NCI-H1092 treated with DMSO at 0.1 percent for 48 hours (cell line): ENCODE results near the gene TMEM14B.
"Not testable (repeated sequence)": the region's sequence is repeated elsewhere in the genome, so short reads cannot be mapped to it uniquely, and the experiment has no call there.

Source experiments
- DNase-seq: peaks from one replicate; lab custom pipeline; 2025; lab: John Stamatoyannopoulos, UW

TMEM14B gene

DNA sequence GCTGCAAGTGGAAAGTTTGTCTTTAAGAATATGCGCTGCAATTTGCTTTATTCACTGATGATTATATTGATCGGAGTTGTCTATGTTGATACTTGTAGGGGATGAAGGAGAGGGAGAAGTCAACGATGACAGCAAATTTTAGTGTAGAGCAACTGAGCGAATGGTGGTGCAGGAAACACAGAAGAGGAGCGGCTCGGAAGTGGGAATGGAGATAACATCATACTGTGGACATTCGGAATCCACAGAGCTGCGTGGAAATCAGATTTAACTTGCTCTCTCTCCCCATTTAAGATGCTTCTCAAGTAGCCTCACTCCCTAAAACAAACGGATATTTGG lies 722 bp upstream of the TMEM14B start:
- DNase-seq = no peak

DNA sequence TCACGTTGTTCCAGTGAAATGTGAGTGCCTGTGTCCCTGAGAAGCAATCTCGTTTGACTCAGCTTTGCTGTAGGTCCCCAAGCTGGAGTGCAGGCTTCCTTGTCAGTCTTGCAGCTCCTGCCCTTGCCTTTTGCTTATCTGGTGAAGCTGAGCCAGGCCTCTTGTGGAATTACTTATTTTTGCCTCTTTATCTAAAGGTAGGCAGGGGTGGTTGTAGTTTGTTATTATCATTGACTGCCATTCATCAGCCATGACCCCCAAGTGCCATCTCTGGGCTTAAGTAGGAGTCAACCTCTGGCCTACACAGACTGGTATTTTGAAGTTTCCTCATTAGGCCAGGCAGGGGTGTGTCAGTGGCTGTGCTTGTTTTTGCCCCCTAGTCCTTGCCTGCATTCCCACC lies 2.1 kb downstream of the TMEM14B start:
- no peak for DNase-seq

DNA sequence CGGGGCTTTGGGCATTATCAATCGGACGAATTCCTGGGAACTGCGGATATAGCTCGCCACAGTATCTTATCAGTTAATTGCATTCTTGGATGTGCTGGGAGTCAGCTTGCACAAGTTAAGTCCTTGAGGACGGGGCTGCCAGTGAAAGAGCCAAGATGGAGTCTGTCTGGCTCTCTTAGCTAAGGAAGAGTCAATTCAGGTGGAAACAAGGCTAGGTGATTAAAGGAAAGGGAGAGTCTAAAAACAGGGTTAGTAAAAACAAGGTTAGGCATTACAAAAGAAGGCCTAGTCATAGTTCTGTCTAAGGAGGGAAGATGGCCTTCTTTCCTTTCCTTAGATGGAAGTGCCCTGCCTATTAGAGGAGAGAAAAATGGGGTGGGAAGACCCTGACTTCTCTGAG lies 3.0 kb downstream of the TMEM14B start:
- not testable (repeated sequence) for DNase-seq

DNA sequence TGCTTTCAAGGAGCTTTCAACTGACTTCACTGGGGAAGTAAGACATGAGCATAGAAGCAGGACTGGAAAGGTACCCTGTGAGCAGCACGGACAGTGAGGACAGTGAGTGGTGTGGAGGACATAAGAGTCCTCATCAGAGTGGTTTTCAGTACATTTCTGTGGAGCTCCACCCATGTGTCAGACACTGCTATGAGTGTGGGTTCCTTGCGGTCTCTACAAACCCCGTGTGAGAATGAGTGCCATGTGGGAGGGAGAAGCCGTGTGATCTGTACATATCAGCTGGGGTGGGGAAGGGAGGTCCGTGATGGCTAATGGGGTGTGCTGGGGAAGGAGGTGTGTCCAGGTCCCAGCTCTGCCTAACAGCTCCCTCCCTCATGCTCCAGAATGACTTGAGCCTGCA lies 4.2 kb downstream of the TMEM14B start:
- not testable (repeated sequence) for DNase-seq

DNA sequence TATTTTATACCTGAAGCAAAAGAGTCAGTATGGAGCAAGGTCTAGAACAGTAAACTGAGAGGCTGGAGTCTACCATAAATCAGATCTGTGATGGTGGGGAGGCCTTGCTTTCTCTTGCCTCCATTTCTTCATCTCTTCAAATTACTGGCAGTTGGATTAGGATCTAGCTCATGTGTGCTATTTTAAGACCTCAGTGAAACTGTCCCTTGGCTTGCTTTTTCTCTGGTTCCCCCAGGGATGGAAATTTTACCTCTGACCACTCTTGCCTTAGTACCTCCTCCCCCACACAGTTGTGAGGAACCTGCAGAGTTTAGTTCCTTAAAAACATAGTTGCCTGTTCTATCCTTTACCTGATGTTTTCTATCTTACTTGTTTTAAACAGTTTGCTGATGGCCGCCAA lies 8.5 kb downstream of the TMEM14B start:
- no peak for DNase-seq

DNA sequence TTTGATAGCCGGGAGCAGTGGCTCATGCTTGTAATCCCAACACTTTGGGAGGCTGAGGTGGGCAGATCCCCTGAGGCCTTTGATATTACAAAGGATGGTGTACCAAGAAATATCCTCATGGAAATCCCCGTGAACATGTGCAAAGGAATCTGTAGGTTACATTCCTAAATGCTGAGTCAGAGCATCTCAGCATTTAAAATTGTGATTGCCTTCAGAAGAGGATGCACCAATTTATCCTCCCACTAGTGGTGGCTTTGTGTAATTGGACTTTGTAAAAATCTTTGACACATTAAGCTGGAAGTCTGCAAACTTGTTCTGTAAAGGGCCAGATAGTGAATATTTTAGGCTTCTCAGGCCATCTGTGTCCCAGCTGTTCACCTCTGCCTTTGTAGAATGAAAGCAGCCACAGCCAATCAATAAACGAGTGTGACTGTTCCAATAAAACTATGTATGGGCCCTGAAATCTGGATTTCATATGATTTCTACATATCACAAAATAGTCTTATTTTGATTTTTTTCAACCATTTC lies 11.8 kb downstream of the TMEM14B start:
- DNase-seq = no peak

DNA sequence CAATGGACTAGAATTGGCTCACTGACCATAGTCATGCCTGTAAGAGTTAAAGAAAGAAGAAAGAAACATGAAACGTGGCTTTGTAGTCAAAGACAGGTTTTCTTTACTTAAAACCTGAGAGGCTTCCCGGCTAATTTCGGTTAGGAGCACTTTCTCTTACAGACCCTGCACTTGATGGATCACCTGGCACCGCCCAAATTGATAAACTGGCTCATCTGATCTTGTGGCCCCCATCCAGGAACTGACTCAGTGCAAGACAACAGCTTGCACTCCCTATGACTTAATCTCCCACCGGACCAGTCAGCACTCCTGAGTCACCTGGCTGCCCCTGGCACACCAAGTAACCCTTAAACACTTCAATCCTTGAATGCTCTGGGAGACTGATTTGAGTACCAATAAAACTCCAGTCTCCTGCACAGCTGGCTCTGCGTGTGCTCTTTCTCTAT lies 12.3 kb downstream of the TMEM14B start:
- DNase-seq = no peak

DNA sequence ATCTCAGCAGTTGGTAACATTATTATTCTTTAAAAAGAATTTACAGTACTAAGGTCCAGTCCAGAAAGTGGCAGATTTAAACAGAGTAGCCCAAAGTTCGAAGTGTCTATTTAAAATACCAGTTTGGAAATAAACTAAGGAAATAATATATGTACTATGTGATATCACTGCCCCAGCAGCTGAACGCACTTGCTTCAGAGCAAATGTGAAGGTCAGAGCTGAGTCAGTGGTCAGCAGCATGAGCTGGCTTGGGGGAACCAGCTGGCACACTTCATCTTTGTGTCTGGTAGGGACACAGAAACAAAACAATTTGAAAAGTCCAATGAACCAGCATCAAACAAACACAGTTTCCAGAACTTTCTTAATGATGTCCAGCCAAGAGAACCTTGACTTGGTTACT lies 15.4 kb downstream of the TMEM14B start:
- DNase-seq = no peak

DNA sequence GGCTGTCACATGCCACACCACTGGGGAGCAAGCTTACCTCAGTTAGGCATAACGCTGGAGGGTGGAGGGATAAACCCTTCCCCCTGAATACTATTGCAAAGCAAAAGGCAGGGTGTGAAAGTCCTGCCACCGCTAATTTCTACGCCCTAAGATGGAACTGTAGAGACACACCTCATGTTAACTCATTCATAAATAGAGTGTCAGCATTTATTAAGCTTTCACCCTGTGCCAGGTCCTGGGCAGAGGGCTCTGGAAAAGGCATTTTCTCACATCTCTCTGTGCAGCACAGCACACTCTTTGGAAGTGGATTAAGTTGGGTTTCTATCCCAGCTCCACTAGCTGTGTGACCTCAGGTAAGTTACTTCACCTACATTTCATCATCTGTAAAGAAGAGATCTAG lies 21.8 kb downstream of the TMEM14B start:
- no peak for DNase-seq

DNA sequence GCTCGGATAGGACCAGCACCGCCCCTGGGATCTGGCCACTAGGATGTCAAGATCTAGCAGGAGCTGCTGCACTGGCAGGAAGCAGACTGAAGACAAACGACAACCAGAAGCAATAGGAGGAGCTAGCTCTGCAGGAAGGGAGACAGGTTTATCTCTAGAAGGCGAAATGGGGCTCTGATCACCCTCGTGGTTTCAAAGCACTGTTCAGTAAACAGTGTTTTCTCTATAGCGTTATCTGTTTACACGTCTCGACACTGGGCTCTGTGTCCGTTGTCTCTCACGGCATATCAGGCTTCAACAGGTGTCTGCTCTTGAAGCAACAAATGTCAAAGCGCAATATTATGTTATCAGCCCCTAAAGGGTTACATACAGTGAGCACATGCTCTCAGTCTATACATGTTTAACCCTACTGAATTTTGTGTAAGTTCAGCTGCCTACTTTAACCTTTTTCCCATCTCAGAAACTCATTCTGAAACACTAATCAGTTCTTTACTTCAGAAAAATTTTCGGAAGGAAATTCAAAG lies 23.8 kb downstream of the TMEM14B start:
- no peak for DNase-seq

DNA sequence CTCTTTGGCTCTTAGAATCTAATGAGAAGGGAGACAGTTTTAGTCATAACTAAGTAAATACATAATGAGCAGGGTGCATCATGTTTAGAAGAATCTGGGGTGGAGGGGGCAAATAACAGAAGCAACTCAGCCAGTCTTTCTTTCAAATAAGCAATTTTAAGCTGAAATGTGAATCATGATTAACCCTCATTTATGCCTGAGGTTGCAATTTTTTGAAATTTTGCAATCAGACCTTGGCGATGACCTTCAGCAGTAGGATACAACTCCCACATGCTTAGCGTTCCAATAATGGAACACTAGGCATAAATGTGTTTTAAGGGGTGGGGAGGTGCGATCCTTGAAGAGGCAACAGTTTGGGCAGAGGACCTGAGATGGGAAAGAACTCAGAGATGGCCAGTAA lies 30.6 kb downstream of the TMEM14B start:
- DNase-seq = no peak

DNA sequence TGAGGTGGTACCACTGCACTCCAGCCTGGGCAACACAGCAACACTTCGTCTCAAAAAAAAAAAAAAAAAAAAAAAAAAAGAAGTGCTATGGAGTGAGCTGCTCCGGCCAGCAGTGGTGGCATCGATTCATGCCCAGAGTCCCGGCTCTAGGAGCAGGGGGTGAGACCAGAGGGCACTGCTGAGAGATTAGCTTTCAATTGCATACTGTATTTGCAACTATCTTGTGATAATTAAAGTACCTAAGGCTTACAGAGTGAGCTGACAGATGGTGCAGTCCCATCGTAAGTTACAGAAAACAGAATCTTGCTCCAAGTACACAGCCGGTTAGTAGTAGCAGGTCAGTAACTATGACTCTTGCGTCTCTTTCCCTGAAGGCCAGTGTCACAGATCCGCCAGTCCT lies 31.5 kb downstream of the TMEM14B start:
- no peak for DNase-seq

DNA sequence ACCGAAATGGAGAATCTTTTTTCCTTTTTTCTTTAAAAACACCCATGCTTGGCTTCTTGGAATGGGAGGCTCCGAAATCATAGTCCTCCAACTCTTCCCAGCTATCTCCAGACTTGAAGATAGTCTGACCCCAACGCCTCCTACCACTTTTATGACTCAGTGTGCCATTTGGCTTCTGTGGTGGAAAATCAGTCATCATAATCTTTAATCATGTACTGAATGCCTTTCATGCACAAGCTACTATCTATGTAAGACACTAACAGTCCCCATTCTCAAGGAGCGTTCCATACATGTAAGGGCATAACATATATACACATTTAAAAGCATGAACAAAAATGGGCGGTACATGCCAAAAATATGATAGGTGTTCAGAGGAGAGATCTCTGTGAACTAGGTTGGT lies 44.1 kb downstream of the TMEM14B start:
- DNase-seq = no peak

DNA sequence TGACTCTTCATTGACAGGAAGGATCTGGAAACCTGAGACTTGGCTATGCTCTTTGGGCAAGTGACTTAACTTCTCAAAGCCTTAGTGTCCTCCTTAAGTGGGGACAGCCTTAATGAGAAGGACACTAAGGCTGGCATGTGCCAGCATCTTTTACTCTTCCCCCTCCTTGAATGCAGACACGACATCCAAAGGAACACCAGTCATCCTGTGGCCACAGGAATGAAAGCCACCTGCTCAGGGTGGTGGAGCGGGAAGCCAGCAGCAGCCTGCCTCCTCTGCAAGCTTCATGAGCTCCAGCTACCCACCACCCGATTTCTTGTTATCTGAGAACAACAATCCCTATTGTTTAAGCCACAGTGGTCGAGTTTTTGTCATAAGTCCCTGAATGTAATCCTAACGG lies 44.5 kb downstream of the TMEM14B start:
- no peak for DNase-seq

DNA sequence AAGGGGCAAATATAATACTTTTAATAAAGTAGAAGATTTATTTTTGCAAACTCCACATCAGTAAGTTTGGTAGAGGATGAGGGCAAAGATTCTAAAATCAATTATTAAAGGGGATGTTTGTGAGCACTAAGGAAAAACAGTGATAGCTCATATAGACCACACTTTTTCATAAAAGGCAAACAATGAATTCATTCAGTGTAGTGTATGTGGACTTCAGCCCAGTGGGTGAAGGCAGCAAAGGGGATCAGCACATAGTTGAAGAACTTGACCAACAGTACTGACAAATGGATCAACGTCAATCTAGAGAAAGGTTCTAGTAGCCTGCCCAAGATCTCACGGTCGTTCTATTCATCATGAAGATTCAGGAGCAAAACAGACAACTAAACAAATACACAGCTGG lies 45.4 kb downstream of the TMEM14B start:
- DNase-seq = no peak

DNA sequence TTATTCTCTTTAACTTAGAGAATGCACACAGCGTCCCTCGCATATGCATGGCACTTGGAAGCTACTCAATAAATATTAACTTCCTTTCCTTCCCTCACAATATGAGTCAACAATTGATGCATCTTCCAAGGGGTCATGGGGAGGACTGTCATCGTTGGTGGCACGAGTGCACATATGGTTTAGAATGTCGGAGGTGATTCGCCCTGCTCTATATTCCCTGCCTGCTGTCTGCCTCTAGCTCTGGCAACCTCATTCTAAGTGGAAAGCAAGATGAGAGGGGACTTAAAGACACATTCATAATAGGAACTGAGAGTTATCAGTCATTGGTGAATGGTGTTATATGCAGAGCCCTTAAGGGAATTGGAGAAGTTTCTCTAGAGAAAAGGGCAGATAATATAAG lies 46.1 kb downstream of the TMEM14B start:
- DNase-seq = no peak

DNA sequence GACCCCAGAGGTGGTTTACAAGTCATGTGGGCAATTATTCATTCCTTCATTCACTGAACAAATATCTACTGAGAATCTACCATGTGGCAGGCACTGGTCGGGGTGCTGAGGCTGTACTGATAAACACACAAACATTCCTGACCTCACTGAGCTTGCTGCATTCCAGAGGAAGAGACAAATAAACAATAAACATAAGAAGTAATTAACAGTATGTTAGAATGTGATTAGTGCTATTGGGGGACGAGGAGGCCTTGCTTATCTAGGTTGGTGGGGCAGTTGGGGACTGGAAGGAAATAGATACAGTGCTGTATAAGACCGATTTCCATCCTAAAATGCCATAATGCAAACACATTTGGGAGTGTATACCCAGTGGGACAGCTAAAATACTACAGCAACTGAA lies 46.6 kb downstream of the TMEM14B start:
- no peak for DNase-seq

DNA sequence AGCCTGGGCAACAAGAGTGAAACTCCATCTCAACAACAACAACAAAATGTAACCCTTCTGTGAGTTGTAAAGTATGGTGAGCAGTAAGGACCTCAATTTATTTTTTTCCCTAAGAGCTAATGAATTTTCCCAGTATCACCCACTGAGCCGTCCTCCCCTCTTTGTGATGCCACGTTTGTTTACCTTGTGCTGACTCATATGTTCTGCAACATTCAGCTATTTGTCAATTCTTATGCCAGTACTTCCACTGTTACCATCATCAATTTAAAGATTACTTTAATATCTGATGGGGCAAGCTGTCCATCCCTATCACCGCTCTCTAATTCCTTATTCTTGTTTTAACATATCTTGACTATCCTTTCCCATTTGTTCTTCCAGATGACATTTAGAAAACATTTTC lies 53.2 kb downstream of the TMEM14B start:
- no peak for DNase-seq

DNA sequence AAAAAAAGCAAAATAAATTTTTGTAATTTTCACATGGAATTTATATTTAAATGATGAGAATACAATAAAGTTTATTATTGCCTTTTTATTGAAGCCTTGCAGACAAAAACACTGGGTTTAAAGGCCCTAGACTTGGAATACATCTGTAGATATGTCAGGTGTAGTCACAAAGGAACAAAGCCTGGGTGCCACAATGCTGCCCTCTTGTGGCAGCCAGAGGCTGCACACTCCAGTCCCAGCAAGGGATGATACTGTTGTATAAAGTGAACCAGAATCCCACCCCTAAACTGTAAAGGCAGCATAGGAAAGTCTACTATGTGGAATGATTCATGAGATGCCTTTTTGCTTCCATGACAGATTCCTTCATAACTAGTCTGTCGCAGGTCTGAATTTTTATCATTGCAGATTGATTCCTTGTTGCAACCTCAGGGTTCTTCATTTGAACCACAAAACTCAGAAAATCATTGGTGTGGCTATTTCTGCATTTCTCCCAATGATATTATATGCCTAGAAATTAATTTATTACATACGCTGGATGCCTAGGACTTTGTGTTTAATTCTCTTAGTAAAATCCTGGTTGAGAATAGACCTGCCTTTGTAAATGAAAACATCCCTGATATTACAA lies 53.7 kb downstream of the TMEM14B start:
- DNase-seq = peak; percentile 20
